ENCODE results near the gene SHISAL1.

SHISAL1 gene

GRCh38 chr22:44318751-44319150, 6.0 kb upstream of the SHISAL1 start:
- H3K27ac ChIP-seq (ENCODE audit: low read length): no peak overlapping the region
- H3K36me3 ChIP-seq (ENCODE audit: insufficient read depth, low read depth, low read length): no peaks in the 10 kb centered on the region
- no peaks in the 10 kb centered on the region for H3K4me1 ChIP-seq (ENCODE audit: insufficient read depth, low read length)
- H3K4me3 ChIP-seq (ENCODE audit: low read length): no peak overlapping the region
- H3K27me3 ChIP-seq (ENCODE audit: insufficient read depth, low read length): no peaks in the 10 kb centered on the region
- no peak overlapping the region for H3K9ac ChIP-seq (ENCODE audit: low read depth, low read length)
- no peaks in the 10 kb centered on the region for H3K9me3 ChIP-seq (ENCODE audit: insufficient read depth, low read depth, low read length)

- Histone ChIP-seq H3K4me3 (ENCODE audit: low read length) (no peak overlapping the region), H3K27me3 (ENCODE audit: insufficient read depth, low read length) (no peaks in the 10 kb centered on the region), H3K9ac (ENCODE audit: low read depth, low read length) (no peak overlapping the region), H3K4me1 (ENCODE audit: insufficient read depth, low read length) (no peaks in the 10 kb centered on the region), H3K36me3 (ENCODE audit: insufficient read depth, low read depth, low read length) (no peaks in the 10 kb centered on the region), H3K27ac (ENCODE audit: low read length) (no peak overlapping the region), H3K9me3 (ENCODE audit: insufficient read depth, low read depth, low read length) (no peaks in the 10 kb centered on the region)
These were observed 5.3 kb upstream of the SHISAL1 start for GRCh38 chr22:44317886-44318637.

GRCh38 chr22:44317123-44317444, 4.3 kb upstream of the SHISAL1 start:
- Histone ChIP-seq H3K4me3 (ENCODE audit: low read length) (no peak overlapping the region), H3K27ac (ENCODE audit: low read length) (no peak overlapping the region), H3K27me3 (ENCODE audit: insufficient read depth, low read length) (no peaks in the 10 kb centered on the region), H3K4me1 (ENCODE audit: insufficient read depth, low read length) (no peaks in the 10 kb centered on the region), H3K9ac (ENCODE audit: low read depth, low read length) (no peak overlapping the region), H3K9me3 (ENCODE audit: insufficient read depth, low read depth, low read length) (no peaks in the 10 kb centered on the region), H3K36me3 (ENCODE audit: insufficient read depth, low read depth, low read length) (no peaks in the 10 kb centered on the region)

- H3K4me1 ChIP-seq (ENCODE audit: insufficient read depth, low read length): no peaks in the 10 kb centered on the region
- H3K27ac ChIP-seq (ENCODE audit: low read length): no peak overlapping the region
- H3K27me3 ChIP-seq (ENCODE audit: insufficient read depth, low read length): no peaks in the 10 kb centered on the region
- no peaks in the 10 kb centered on the region for H3K36me3 ChIP-seq (ENCODE audit: insufficient read depth, low read depth, low read length)
- H3K9me3 ChIP-seq (ENCODE audit: insufficient read depth, low read depth, low read length): no peaks in the 10 kb centered on the region
- H3K4me3 ChIP-seq (ENCODE audit: low read length): no peak overlapping the region
- H3K9ac ChIP-seq (ENCODE audit: low read depth, low read length): no peak overlapping the region
These were observed 3.8 kb upstream of the SHISAL1 start for GRCh38 chr22:44316393-44317122.

GRCh38 chr22:44314425-44315067, 1.8 kb upstream of the SHISAL1 start:
- H3K9ac ChIP-seq (ENCODE audit: low read depth, low read length): no peak overlapping the region
- H3K9me3 ChIP-seq (ENCODE audit: insufficient read depth, low read depth, low read length): no peaks in the 10 kb centered on the region
- no peaks in the 10 kb centered on the region for H3K4me1 ChIP-seq (ENCODE audit: insufficient read depth, low read length)

GRCh38 chr22:44313385-44314006, 745 bp upstream of the SHISAL1 start:
- Histone ChIP-seq H3K9ac (ENCODE audit: low read depth, low read length) (no peak overlapping the region), H3K27ac (ENCODE audit: low read length) (no peak overlapping the region), H3K36me3 (ENCODE audit: insufficient read depth, low read depth, low read length) (no peaks in the 10 kb centered on the region), H3K9me3 (ENCODE audit: insufficient read depth, low read depth, low read length) (no peaks in the 10 kb centered on the region), H3K4me3 (ENCODE audit: low read length) (no peak overlapping the region), H3K27me3 (ENCODE audit: insufficient read depth, low read length) (no peaks in the 10 kb centered on the region), H3K4me1 (ENCODE audit: insufficient read depth, low read length) (no peaks in the 10 kb centered on the region)

More at GRCh38 chr22:44314425-44315067, 1.8 kb upstream of the SHISAL1 start:
- Histone ChIP-seq H3K36me3 (ENCODE audit: insufficient read depth, low read depth, low read length) (no peaks in the 10 kb centered on the region), H3K27me3 (ENCODE audit: insufficient read depth, low read length) (no peaks in the 10 kb centered on the region), H3K4me3 (ENCODE audit: low read length) (no peak overlapping the region), H3K27ac (ENCODE audit: low read length) (no peak overlapping the region)

GRCh38 chr22:44311855-44312170, 938 bp downstream of the SHISAL1 start:
- Histone ChIP-seq H3K4me1 (ENCODE audit: insufficient read depth, low read length) (no peaks in the 10 kb centered on the region), H3K4me3 (ENCODE audit: low read length) (no peak overlapping the region), H3K27me3 (ENCODE audit: insufficient read depth, low read length) (no peaks in the 10 kb centered on the region), H3K27ac (ENCODE audit: low read length) (no peak overlapping the region), H3K9ac (ENCODE audit: low read depth, low read length) (no peak overlapping the region), H3K36me3 (ENCODE audit: insufficient read depth, low read depth, low read length) (no peaks in the 10 kb centered on the region), H3K9me3 (ENCODE audit: insufficient read depth, low read depth, low read length) (no peaks in the 10 kb centered on the region)

GRCh38 chr22:44311104-44311854, 1.5 kb downstream of the SHISAL1 start:
- Histone ChIP-seq H3K9ac (ENCODE audit: low read depth, low read length) (no peak overlapping the region), H3K9me3 (ENCODE audit: insufficient read depth, low read depth, low read length) (no peaks in the 10 kb centered on the region), H3K4me1 (ENCODE audit: insufficient read depth, low read length) (no peaks in the 10 kb centered on the region), H3K27ac (ENCODE audit: low read length) (no peak overlapping the region), H3K4me3 (ENCODE audit: low read length) (no peak overlapping the region), H3K27me3 (ENCODE audit: insufficient read depth, low read length) (no peaks in the 10 kb centered on the region), H3K36me3 (ENCODE audit: insufficient read depth, low read depth, low read length) (no peaks in the 10 kb centered on the region)

GRCh38 chr22:44309647-44310046, 3.1 kb downstream of the SHISAL1 start:
- no peak overlapping the region for H3K9ac ChIP-seq (ENCODE audit: low read depth, low read length)

GRCh38 chr22:44309137-44309536, 3.6 kb downstream of the SHISAL1 start:
- no peak overlapping the region for H3K27ac ChIP-seq (ENCODE audit: low read length)

More at GRCh38 chr22:44309647-44310046, 3.1 kb downstream of the SHISAL1 start:
- Histone ChIP-seq H3K27ac (ENCODE audit: low read length) (no peak overlapping the region), H3K27me3 (ENCODE audit: insufficient read depth, low read length) (no peaks in the 10 kb centered on the region), H3K4me1 (ENCODE audit: insufficient read depth, low read length) (no peaks in the 10 kb centered on the region), H3K36me3 (ENCODE audit: insufficient read depth, low read depth, low read length) (no peaks in the 10 kb centered on the region), H3K4me3 (ENCODE audit: low read length) (no peak overlapping the region), H3K9me3 (ENCODE audit: insufficient read depth, low read depth, low read length) (no peaks in the 10 kb centered on the region)

GRCh38 chr22:44307509-44308169, 5.1 kb downstream of the SHISAL1 start:
- no peaks in the 10 kb centered on the region for H3K36me3 ChIP-seq (ENCODE audit: insufficient read depth, low read depth, low read length)
- no peaks in the 10 kb centered on the region for H3K27me3 ChIP-seq (ENCODE audit: insufficient read depth, low read length)
- no peak overlapping the region for H3K9ac ChIP-seq (ENCODE audit: low read depth, low read length)
- H3K27ac ChIP-seq (ENCODE audit: low read length): no peak overlapping the region
- no peaks in the 10 kb centered on the region for H3K9me3 ChIP-seq (ENCODE audit: insufficient read depth, low read depth, low read length)
- no peak overlapping the region for H3K4me3 ChIP-seq (ENCODE audit: low read length)
- no peaks in the 10 kb centered on the region for H3K4me1 ChIP-seq (ENCODE audit: insufficient read depth, low read length)

More at GRCh38 chr22:44309137-44309536, 3.6 kb downstream of the SHISAL1 start:
- H3K9ac ChIP-seq (ENCODE audit: low read depth, low read length): no peak overlapping the region
- no peaks in the 10 kb centered on the region for H3K27me3 ChIP-seq (ENCODE audit: insufficient read depth, low read length)
- no peak overlapping the region for H3K4me3 ChIP-seq (ENCODE audit: low read length)
- no peaks in the 10 kb centered on the region for H3K36me3 ChIP-seq (ENCODE audit: insufficient read depth, low read depth, low read length)
- no peaks in the 10 kb centered on the region for H3K9me3 ChIP-seq (ENCODE audit: insufficient read depth, low read depth, low read length)
- H3K4me1 ChIP-seq (ENCODE audit: insufficient read depth, low read length): no peaks in the 10 kb centered on the region

Measured in iPS-20b (cell line).